GM21447 (cell line): Measurements from ENCODE around the gene GBP1.
A peak's percentile ranks its signal among the peaks of the same experiment; 100 is the strongest.
"Not testable (repeated sequence)": the region's sequence is repeated elsewhere in the genome, so short reads cannot be mapped to it uniquely, and the experiment has no call there.

ENCODE experiments used
- ATAC-seq: cut with Tn5 transposase; IDR thresholded peaks from one replicate; pipeline ENCODE4 v1.9.1; 2021; ENCODE audit not compliant: unreplicated experiment

The GBP1 gene

DNA sequence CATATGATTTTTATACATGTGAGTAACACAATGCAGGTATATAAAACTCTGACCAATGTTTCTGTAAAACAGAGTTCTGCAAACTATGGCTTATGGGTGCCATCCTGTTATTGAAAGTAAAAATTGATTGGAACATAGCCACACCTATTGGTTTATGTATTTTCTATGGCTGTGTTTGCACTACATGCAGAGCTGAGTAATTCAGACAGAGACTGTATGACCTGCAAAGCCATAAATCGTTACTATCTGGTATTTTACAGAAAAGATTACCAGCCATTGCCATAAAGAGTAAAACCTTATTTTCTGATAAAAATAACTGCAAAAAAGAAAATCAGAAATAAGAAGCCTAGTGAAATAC lies 13.1 kb downstream of the GBP1 start:
- no peak for ATAC-seq

DNA sequence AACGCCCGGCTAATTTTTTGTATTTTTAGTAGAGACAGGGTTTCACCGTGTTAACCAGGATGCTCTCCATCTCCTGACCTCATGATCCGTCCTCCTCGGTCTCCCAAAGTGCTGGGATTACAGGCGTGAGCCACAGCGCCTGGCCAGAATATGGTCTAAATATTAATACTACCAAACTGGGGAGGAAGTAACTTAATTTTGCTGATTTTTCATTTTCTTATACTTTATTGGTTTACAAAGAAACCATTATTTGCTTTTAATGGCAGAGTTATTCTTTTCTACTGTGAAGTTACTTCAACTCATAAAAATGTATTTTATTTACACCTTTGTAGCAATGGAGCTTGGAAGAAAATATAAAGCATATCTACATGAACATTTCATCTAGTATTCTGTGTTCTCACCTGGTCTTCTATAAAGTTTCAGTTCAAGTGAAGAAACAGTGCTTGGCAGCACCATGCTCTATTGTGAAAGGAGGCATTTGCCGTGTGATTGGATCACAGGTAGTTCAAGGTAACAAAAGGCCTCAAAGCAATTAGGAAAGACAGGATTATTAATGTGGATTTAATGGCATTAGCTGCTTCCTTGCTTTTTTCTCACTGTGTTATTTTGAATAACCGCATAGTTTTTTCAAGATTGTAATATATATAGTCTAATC lies 13.6 kb downstream of the GBP1 start:
- no peak for ATAC-seq

DNA sequence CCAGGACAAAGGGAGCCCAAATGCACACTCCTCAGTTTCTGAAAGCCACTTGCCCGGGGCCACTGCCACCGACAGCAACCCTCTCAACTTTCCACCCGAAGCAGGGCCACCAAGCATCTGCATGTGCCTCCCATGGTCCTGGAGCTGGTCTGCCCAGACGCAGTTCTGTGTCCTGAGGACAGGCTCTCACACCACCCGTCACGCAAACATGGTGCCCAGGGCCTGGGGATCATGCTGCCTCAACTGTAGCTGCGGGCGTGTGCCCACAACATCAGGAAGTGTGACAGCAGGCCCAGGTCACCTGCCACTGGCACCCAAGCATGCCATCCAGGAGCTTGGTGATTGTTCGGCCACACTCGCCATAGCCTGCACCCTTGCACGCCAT lies 14.4 kb downstream of the GBP1 start:
- ATAC-seq = no peak

- ATAC-seq = not testable (repeated sequence)
Observed at GRCh38 chr1:89049901-89050648, 14.9 kb downstream of the GBP1 start.

DNA sequence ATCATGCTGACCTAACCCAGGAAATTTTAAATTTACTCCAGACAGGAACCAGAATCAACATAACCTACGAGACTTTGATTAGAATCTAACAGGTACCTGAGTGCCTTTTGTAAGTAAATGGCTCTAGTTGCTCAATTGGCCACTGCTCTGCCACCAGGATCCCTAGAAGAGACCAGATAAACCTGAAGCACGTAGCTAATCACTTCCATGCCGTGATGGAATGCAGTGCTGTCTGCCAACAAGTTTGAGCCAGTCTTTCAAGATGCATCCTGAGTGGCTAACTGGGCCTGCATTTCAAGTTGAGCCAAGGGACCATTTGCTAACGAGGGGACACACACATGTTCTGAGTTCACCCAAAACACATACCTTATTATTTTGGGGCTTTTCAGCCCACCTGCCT lies 15.8 kb downstream of the GBP1 start:
- ATAC-seq = not testable (repeated sequence)

GRCh38 chr1:89047734-89048133 lies 17.3 kb downstream of the GBP1 start:
- ATAC-seq = no peak

DNA sequence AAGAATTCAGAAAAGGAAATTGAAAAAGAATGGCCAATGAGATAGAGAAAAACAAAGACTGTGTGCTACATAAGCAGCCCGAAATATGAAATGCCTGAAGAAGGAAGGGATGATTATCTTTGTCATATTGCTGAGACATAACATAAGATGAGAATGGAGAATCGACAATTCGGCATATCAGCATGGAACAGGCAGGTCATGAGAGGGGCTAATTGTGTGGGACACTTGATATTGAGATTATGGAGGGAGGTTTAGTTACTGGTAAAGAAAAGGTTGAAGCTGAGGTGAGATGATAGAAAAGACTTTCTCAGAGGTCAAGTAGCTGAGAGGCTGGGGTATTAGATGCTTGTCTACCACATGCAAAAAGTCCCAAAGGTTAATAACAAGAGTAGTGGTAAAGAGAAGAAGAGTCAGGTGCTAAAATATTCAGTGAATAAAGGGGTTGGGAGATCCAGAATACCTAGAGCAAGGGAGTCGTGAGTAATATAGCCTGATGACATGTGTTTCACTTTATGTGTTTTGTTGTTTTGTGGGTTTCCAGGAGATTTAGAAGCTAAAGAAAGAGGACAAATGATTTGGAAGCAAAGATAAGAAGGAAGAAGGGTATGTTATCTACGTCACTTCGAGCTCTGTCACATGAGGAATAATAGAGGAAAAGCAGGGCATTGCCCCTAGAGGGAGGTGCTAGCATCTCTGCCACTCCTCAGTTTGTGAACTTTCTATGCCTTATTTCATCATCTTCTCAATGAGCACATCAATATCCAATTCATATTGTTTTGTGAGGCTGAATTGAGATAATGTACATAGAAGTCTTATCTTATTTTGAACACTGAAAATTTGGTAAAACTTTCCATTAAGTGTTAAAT lies 18.5 kb downstream of the GBP1 start:
- ATAC-seq = peak; percentile 73

- ATAC-seq = no peak
Observed at GRCh38 chr1:89044970-89045721, 19.9 kb downstream of the GBP1 start.

- no peak for ATAC-seq
Observed at GRCh38 chr1:89043940-89044339, 21.1 kb downstream of the GBP1 start.

DNA sequence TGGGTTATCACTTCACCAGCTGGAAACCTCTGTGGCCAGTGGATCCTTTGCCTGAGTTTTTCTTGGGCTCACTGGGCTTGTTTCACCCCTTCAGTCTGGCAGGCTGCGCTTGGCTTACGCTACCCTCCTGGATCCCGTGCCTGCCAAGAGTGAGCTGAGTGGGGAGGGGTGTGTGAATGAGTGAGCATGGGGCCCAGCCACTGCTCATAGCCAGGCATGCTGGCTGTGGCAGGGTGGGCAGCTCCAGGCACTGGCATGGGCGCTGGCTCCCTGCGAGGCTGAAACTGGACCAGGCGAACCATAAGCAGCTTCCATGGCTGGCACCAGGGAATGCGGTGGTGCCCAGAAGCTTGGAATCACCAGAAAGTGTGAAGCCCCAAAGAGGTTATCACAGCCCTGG lies 22.5 kb downstream of the GBP1 start:
- no peak for ATAC-seq

GRCh38 chr1:89041721-89042120 lies 23.3 kb downstream of the GBP1 start:
- ATAC-seq = no peak

DNA sequence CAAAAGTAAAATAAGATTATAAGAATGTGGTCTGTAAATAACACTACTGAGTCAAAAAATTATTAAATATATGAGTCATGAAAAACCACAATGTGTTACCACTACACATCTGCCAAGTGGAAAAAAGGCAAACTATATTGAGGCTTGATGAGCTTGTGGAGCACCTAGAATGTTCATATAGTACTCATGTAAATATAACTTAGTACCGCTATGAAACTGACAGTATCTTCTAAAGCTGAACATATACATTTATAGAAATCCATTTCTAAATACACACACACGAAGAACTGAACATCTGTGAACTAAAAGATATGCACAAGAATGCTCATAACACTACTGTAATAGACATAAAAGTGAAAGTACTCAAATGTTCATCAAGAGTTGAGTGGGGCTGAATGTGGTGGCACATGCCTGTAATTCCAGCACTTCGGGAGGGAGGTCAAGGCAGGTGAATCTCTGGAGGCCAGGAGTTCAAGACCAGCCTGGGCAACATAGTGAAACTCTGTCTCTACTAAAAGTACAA lies 23.8 kb downstream of the GBP1 start:
- peak; percentile 93 for ATAC-seq

GRCh38 chr1:89040315-89040626 lies 24.7 kb downstream of the GBP1 start:
- ATAC-seq = no peak

GRCh38 chr1:89037186-89037585 lies 27.8 kb downstream of the GBP1 start:
- no peak for ATAC-seq

DNA sequence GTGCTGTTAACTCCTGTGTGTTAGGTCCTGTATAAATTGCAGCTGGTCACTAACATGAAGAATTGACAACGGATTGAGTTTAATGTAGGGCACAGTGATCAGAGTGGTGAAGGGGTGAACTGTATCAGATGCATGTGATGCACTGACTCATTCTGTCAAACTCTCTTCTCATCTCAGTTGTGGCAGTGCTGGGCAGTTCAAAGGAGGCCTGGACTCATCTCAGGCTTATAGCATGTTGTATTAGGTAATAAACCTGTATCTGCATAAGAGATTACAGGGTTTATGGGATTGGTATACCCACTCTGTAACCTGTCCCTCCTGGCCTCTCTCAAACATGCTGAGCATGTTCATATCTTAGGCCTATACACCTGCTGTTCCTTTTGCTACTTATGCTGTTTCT lies 29.9 kb downstream of the GBP1 start:
- no peak for ATAC-seq

- ATAC-seq = not testable (repeated sequence)
Observed at GRCh38 chr1:89034004-89034403, 31.0 kb downstream of the GBP1 start.

DNA sequence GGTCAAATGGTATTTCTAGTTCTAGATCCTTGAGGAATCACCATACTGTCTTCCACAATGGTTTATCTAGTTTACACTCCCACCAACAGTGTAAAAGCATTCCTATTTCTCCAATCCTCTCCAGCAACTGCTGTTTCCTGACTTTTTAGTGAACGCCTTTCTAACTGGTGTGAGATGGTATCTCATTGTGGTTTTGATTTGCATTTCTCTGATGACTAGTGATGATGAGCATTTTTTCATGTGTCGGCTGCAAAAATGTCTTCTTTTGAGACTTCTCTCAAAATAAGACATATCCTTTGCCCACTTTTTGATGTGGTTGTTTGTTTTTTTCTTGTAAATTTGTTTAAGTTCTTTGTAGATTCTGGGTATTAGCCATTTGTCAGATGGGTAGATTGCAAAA lies 36.0 kb downstream of the GBP1 start:
- not testable (repeated sequence) for ATAC-seq

- no peak for ATAC-seq
Observed at GRCh38 chr1:89025928-89026327, 39.1 kb downstream of the GBP1 start.

DNA sequence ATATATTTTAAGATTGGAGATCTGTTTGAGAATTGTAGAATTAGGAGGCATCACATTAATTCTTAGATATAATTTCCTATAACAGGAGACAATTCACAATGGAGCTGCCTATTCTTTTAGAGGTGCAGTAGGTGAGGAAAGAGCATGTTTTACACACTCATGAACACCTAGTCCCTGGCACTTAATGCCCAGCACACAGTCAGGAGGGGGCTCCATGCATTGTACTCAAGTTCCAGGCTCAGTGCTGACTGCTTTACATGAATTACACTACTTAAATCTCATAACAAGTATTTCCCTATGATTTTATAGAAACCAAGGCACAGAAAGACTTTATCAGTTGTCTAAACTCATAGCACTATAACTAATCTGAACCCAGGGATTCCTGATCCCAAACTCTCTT lies 42.0 kb downstream of the GBP1 start:
- no peak for ATAC-seq

GRCh38 chr1:89022167-89022959 lies 42.6 kb downstream of the GBP1 start, which contains the start of gene GBP3:
Gene GBP3 (minus strand): TSS chr1:89022866. CDS start chr1:89020721, 2,145 bp downstream.
- ATAC-seq = peak; percentile 82
